Upper lobe of right lung (tissue), 1 donor: ENCODE data around the gene PANK4. TPM values are rescaled to one million over a fixed set of nuclear protein-coding genes. Genes with fewer than 3 reads are reported as not detected.

Experiments used
- ATAC-seq: fragments of 200-7000 bp; cut with Tn5 transposase; one replicate; pipeline ENCODE4 v1.9.1; 2020; ENCODE audit warnings: mild to moderate bottlenecking, moderate library complexity
- DNase-seq: peaks from one replicate; pipeline ENCODE4 v3.0.0-alpha.2; 2020
- H3K27ac ChIP-seq: fragments of 200-600 bp; one replicate; pipeline ENCODE4 v1.8.0; 2022
- H3K27me3 ChIP-seq: fragments of 200-600 bp; one replicate; pipeline ENCODE4 v1.8.0; 2022; ENCODE audit warnings: mild to moderate bottlenecking
- H3K36me3 ChIP-seq: fragments of 200-600 bp; one replicate; pipeline ENCODE4 v1.8.0; 2022
- H3K4me1 ChIP-seq: fragments of 200-600 bp; one replicate; pipeline ENCODE4 v1.8.0; 2022
- H3K4me3 ChIP-seq: fragments of 200-600 bp; one replicate; pipeline ENCODE4 v1.8.0; 2022; ENCODE audit warnings: mild to moderate bottlenecking
- H3K9me3 ChIP-seq: fragments of 200-600 bp; one replicate; pipeline ENCODE4 v1.8.0; 2022
- CTCF ChIP-seq: fragments of 200-600 bp; IDR thresholded peaks from one replicate; pipeline ENCODE4 v1.8.0; 2022; ENCODE audit warnings: antibody characterized with exemption
- intact Hi-C: fragments of 100-400 bp; cut with DNase I; formaldehyde crosslinking; loops from one replicate; pipeline ENCODE4 v1.11.0; 2022
- total RNA-seq: library from RNA; stranded (reverse); fragmentation: NEBNext Ultra II Directional; extraction: Animal tissue kit (Norgen Biotek cat#: 25700); gene quantifications from one replicate; pipeline ENCODE4 v1.2.1, GENCODE V29; 2021
- donor health status: DM: no; HTN: yes; CAD: no; lungs with severe emphysema.

The PANK4 gene
- total RNA-seq, 1 donor from 2014 or later: 36.4 TPM

GRCh38 chr1:2534687-2535441 lies 8.5 kb upstream of the PANK4 start:
- Histone ChIP-seq H3K4me1 (peaks cover 11% of the 10 kb centered on the region), H3K9me3 (no peaks in the 10 kb centered on the region), H3K36me3 (no peaks in the 10 kb centered on the region), H3K27ac (peak overlapping the region; percentile 6), H3K27me3 (peaks cover 21% of the 10 kb centered on the region), H3K4me3 (no peak overlapping the region)
- DNase-seq: peak; percentile 84
- ATAC-seq: peak; percentile 73
- TF ChIP-seq CTCF: no peak
- intact Hi-C loops: no loop called here

GRCh38 chr1:2534315-2534686 lies 7.9 kb upstream of the PANK4 start:
- no peak for ATAC-seq
- H3K27me3 ChIP-seq: peaks cover 21% of the 10 kb centered on the region

GRCh38 chr1:2533365-2533764 lies 7.0 kb upstream of the PANK4 start:
- Histone ChIP-seq H3K36me3 (no peaks in the 10 kb centered on the region), H3K9me3 (no peaks in the 10 kb centered on the region), H3K4me3 (no peak overlapping the region), H3K4me1 (peaks cover 21% of the 10 kb centered on the region), H3K27ac (no peak overlapping the region), H3K27me3 (peaks cover 21% of the 10 kb centered on the region)
- TF ChIP-seq CTCF: no peak
- ATAC-seq (no peak), DNase-seq (no peak)
- intact Hi-C loops: no loop called here

More at GRCh38 chr1:2534315-2534686, 7.9 kb upstream of the PANK4 start:
- Histone ChIP-seq H3K4me3 (no peak overlapping the region), H3K27ac (peak overlapping the region; percentile 6), H3K4me1 (peaks cover 13% of the 10 kb centered on the region), H3K9me3 (no peaks in the 10 kb centered on the region), H3K36me3 (no peaks in the 10 kb centered on the region)
- intact Hi-C loops: no loop called here
- no peak for TF ChIP-seq CTCF
- no peak for DNase-seq

- intact Hi-C loops: no loop called here
- TF ChIP-seq CTCF: no peak
Observed at GRCh38 chr1:2532485-2533160, 6.2 kb upstream of the PANK4 start.

GRCh38 chr1:2530513-2531361 lies 4.3 kb upstream of the PANK4 start:
- H3K36me3 ChIP-seq: no peaks in the 10 kb centered on the region
- H3K4me3 ChIP-seq: peak overlapping the region; percentile 44
- H3K27me3 ChIP-seq: peaks cover 21% of the 10 kb centered on the region
- intact Hi-C loops: no loop called here
- H3K27ac ChIP-seq: peak overlapping the region; percentile 17
- H3K4me1 ChIP-seq: peaks cover 29% of the 10 kb centered on the region
- ATAC-seq (peak; percentile 26), DNase-seq (no peak)
- TF ChIP-seq CTCF: no peak
- H3K9me3 ChIP-seq: no peaks in the 10 kb centered on the region

More at GRCh38 chr1:2532485-2533160, 6.2 kb upstream of the PANK4 start:
- Histone ChIP-seq H3K27ac (no peak overlapping the region), H3K4me1 (peaks cover 21% of the 10 kb centered on the region), H3K36me3 (no peaks in the 10 kb centered on the region), H3K9me3 (no peaks in the 10 kb centered on the region), H3K27me3 (peaks cover 21% of the 10 kb centered on the region), H3K4me3 (no peak overlapping the region)
- DNase-seq (no peak), ATAC-seq (no peak)
